HG03045 (cell line): ENCODE data around the gene KIF3C.
A peak's percentile ranks its signal among the peaks of the same experiment; 100 is the strongest.
"Not testable (repeated sequence)": the region's sequence is repeated elsewhere in the genome, so short reads cannot be mapped to it uniquely, and the experiment has no call there.

Experiments used
- ATAC-seq: cut with Tn5 transposase; IDR thresholded peaks from one replicate; pipeline ENCODE4 v1.9.1; 2021; ENCODE audit warnings: mild to moderate bottlenecking, moderate library complexity; ENCODE audit not compliant: unreplicated experiment

KIF3C gene

DNA sequence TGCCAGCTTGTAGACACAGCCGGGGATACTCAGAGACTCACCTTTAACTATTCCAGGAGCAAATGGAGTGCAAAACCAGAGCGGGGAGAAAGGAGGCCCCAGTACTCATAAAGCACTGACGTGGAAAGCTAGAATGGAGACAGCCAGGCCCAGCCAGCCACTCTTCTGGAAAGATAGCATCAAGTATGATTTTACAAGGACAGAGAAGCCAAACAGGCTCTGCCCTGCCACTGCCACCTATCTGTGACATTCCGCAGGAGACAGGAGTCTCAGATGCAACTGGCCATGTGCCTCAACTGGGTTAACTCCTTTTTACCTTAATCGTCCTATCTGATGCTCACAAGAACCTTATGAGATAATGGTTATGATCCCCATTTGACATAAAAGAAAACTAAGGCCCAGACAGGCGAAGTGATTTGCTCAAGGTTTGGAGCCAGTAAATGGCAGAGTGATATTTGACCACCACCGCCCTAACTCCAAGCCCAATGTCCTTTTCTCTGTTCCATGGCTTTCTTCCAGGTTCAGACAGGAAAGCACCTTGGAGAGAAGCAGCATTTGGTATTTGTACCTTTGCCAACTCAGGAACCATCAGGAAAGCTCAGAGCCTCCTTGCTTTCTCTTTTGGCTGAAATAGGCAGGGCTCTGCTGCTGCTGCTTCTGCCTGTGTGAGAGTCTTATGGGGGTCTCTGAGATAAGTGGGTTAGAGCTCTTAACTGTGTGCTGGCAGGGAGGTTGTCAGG lies 15.6 kb downstream of the KIF3C start:
- no peak for ATAC-seq

DNA sequence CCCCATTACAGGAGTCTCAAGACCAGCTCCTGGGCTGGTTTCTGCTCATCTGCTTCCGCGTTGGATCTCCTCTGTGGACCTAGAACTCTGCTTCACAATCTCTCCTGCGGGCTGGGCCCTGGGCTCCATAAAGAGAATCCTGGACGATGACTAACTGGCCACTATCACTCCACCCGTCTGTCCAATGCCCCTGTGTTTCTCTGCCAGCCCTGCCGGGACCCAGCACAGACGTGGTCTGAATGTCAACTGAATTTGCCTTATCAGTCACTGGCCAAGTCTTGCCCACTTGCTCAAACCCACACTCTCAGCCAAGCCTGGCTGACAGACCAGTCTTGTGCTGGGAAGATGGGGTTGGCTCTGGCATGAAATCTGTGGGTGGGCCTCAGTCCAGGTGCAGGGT lies 17.4 kb downstream of the KIF3C start:
- ATAC-seq: no peak

DNA sequence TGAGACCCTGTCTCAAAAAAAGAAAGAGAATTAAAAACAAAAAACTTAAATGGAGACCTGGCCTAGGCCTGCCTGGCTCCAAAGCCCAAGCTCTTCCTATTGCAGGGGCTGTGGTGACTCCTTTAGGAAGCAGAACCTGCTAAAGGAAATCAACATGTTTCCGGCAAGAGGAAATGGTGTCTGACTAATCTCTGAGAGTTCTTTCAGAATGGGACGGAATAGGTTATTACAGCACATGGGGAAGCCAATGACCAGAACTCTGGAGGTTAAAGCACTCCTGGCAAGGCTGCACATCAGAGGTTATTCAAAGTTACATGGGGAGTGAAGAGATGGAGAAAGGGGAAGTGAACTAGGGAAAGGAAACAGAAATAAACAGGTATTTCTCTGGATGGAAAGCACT lies 21.4 kb downstream of the KIF3C start:
- no peak for ATAC-seq

DNA sequence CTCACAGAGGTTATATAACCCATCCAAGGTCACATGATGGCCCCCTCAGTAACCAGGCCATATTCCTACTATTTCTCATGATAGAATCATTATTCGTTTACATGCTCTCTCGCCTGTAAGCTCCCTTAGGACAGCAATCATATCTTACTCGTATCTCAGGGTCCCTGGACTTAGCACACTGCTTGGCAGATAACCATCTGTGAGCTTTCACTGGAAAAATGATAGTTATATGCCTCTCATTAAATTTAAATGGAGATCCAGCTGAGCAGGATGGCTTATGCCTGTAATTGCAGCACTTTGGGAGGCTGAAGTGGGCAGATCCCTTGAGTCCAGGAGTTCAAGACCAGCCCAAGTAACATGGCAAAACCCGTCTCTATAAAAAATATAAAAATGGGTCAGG lies 21.9 kb downstream of the KIF3C start:
- no peak for ATAC-seq

DNA sequence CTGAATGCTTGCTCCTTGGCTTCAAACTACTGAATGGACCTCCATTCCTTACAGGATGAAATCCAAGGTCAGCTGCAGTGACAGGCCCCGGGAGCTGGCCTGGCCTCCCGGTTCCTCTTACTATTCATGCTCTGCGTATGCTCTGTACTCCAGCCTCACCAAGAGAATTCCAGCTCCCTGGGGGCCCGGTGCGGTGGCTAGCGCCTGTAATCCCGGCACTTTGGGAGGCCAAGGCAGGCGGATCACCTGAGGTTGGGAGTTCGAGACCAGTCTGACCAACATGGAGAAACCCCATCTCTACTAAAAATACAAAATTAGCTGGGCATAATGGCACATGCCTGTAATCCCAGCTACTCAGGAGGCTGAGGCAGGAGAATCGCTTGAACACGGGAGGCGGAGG lies 23.7 kb downstream of the KIF3C start:
- not testable (repeated sequence) for ATAC-seq

DNA sequence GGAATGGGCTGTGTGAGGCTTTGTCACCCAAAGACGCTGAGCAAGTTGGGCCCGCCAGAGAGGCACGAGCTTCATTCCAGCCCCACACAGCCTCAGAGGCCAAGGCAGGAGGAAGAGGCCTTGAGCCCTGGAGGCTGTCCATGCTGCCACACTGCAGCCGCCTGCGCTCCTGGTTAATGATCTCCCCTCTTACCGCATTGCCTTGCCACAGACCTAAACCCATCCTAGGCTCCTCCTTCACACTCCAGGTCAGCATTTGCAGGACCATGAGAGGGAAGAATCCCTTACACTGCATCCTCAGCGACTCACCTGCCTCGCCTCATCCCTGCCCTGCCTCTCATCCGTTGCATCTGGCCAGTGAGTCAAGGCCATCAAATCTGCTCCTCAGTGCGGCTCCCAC lies 24.6 kb downstream of the KIF3C start:
- ATAC-seq: no peak

DNA sequence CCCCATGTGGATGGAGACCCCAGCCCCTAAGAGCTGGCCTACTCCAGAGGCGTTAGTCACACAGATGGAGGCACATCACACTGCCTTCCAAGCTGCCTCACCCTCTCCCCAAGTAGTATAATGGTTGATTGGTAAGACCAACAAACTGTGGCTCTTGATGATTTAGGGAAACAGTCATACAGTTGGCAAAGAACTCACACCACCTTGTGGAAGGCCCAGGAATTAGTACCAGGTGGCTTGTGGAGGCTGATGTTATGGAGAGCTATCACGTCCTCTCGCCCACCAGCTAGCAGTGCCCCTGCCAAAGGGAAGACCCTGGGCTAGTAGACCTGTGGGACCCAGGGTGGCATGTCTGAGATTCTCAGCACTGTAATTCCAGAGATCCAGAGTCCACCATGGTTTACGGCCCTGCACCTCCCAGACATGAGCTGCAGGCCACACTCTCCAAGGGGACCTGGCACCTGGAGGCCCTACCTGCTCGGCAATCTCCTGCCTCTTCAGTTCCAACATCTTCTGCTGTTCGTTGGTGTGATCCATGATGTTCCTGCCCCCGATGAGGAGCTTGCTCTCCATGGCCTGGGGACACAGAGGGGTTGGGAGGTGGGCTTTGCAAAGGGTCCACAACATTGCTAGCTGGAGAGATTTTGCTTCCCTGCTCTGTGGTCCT lies 26.3 kb downstream of the KIF3C start:
- ATAC-seq: no peak

DNA sequence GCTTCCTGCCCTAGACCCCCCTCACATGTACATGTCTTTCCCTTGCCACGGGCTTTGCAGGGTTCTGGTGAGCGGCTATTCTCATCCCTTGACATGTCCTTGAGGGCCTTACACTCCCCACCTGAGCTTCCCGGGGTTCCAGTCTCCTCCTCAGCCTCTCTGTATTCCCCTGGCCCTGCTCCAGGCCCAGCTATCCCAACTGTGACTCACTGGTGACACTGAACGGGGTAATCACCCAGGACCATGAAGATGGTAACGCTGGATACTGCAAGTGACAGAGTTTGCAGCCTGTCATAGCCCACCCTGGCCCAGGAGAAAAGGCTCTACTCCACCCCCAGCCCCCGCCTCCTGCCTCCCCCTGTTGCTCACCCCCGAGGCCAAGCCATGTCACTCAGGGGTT lies 27.3 kb downstream of the KIF3C start:
- ATAC-seq: no peak

DNA sequence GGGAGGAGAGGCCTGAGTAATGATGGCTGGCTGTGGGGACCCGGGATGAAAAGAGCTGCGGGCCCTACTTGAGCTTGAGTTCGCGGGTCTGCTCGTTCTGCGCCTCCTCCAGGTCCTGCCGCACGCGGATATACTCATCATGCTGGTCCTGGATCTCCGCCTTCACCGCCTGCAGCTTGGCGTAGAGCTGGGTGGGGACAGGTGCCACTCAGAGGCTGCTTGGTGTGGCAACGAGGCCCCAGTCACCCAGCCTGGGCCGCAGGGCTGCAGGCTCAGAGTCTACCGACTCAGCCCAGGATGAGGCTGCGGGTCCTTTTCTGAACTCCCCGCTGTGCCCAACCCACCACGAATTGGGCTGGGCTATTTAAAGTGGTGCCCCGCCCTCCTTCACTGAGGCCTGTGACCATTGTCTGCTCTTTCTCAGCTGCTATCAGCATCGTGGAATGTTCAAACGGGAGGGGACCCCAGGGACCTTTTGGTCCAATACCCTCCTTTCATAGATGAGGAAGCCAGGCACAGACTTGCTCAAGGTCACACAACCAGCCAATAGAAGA lies 28.0 kb downstream of the KIF3C start:
- no peak for ATAC-seq

DNA sequence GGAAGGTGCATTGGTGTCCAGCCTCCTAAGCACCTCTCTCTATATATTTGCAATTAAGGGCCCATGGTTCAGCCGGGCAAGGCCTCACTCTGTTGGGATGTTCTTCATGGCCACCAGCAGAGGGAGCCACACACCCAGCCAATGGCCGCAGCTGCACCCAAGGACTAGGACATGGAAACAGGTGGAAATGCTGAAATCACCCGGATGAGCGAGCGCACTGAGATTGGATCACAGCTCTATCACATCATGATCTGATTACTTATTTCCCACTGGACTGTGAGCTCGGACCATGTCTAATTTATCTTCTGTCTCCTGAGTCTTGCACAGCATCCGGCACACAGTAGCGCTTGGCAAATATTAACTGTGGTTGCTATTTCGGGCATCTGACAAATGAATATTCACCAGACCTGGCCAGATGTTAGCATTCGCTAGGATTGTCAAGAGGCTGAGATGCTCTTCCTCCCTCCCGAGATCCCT lies 31.2 kb downstream of the KIF3C start:
- peak; percentile 59 for ATAC-seq

DNA sequence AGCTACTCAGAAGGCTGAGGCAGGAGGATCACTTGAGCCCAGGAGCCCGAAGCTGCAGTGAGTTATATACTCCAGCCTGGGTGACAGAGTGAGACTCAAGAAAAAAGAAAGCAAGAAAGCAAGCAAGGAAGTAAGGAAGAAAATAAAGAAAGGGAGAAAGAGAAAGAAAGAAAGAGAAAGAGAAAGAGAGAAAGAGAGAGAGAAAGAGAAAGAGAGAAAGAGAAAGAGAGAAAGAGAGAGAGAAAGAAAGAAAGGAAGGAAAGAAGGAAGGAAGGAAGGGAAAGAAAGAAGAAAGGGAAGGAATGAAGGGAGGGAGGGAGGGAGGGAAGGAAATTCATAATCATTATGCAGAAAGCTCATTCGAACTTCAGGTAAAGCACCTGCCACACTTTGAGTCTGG lies 33.9 kb downstream of the KIF3C start:
- ATAC-seq: no peak

DNA sequence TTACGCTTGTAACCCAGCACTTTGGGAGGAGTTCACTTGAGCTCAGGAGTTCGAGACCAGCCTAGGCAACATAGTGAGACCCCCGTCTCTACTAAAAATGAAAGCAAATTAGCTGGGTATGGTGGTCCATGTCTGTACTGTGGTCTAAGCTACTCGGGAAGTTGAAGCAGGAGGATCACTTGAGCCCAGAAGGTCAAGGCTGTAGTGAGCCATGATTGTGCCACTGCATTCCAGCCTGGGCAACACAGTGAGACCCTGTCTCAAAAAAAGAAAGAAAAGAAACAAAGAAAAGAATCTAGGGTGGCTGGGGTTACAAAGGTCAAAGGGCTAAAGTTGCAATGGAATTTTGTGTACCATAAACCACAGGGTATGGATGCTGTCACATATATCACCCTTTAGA lies 41.3 kb downstream of the KIF3C start:
- no peak for ATAC-seq

DNA sequence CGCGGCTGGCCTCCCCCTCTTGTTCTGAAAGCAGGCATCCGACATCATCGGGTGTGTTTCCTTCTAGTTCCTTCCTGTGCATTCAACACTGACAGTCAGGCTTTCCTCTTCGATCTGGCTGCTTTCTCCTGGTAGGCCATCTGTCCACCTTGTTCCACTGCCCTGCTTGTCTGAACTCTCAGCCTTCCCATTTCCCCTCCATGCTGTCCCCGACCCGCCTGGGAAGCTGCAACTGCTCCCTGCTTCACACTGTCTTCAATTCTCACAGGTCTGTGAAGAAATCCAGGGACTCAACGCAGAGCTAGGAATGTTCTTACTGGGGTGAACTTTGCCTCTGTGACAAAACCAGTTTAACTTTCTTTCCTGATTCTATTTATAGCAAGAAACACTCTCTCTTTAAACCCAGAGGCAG lies 43.0 kb downstream of the KIF3C start:
- no peak for ATAC-seq

DNA sequence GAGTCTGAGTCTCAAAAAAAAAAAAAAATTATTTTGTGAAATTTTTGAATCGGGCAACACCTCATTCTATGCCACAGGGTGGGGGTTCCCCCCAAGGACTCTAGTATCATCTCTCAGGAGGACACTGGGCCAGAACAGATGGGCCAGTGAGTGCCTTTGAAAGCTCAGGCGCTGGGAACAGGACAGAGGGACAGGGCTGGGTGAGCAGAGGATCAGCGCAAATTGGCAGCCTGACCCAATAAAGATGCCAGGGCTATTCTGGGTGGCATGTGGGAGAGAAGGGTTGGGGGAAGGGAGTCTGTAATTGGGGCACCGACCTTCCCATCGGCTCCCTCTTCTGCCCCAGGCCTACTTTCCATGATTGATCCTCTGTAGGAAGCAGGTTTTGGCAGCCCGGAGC lies 44.0 kb downstream of the KIF3C start:
- ATAC-seq: no peak

DNA sequence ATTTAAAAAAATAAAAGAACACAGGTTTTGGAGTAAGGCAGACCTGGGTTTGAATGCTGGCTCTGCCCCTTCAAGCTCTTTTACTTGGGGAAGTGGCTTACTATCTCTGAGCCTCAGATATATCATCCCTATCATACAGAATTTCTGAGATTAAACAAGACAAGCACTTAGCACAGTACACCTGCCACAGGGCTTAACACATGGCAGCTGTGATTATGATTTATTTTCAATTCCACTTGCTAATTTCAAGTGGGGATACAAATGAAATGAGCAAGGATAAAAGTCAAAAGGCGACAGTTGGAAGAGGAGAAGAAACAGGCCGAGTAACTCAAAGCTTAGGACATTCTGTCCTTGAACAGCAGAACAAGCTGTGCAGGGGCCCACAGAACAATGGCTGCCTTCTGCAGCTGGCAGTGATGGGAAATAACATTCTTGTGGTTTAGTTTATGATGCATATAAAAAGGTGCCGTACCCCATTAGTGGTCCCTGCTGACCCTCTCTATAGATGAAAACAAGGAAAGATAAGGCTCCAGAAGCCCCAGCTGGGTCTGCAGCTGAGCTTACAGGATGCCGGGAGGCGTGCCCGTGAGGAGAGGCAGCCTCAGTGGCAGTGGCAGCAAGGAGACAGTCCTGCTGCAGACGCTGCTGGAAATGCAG lies 45.3 kb downstream of the KIF3C start:
- ATAC-seq: no peak

DNA sequence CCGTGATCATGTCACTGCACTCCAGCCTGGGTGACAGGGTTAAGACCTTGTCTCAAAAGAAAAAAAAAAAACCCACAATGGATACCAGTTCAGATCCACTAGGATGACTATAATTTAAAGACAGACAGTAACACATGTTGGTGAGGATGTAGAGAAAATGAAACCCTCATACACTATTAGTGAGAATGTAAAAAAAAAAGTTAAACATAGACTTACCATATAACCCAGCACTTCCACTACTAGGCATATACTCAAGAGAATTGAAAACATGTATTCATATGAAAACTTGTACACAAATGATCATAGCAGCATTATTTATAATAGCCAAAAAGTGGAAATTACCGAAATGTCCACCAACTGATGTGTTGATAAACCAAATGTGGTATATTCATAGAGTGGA lies 48.7 kb downstream of the KIF3C start:
- no peak for ATAC-seq

DNA sequence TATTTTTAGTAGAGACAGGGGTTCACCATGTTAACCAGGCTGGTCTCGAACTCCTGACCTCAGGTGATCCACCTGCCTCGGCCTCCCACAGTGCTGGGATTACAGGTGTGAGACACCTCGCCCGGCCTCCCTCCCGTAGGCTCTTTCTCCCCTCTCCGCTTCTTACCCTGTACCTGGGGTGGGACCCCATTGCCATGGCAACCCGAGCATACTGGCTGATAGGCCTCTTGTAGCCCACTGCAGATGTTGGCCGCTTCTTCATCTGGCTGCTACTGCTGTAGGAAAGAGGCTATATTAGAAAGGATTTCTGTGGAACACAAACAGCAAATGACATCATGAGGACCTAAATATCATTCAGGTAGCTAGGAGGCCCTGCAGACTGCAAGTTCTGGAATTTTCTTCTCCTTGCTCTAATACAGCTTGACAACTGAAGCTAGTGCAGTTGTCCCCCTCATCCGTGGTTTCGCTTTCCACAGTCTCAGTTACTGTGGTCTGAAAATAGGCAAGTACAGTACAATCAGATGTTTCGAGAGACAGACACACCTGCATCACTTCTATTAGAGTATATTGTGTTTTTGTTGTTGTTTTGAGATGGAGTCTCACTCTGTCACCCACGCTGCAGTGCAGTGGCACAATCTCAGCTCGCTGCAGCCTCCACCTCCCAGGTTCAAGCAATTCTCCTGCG lies 52.4 kb downstream of the KIF3C start:
- no peak for ATAC-seq

DNA sequence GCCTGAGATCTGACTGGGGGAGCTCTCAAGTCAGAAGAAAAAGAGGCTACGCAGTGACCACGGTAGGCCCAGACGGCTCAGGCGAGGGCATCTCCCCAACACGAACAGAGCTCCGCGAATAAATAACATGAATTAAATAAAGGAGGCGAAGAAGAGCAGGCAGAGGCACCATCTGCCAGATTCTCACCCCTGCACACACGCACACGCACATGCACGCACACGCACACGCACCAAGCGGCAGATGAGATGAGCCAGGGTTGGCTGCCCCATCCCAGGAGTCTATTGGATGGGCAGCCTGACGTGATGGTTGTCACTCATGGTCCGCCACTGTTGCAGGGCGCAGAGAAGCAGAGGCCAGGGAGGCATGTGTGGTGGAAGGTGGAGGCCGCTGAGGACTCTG lies 53.6 kb downstream of the KIF3C start:
- ATAC-seq: no peak

DNA sequence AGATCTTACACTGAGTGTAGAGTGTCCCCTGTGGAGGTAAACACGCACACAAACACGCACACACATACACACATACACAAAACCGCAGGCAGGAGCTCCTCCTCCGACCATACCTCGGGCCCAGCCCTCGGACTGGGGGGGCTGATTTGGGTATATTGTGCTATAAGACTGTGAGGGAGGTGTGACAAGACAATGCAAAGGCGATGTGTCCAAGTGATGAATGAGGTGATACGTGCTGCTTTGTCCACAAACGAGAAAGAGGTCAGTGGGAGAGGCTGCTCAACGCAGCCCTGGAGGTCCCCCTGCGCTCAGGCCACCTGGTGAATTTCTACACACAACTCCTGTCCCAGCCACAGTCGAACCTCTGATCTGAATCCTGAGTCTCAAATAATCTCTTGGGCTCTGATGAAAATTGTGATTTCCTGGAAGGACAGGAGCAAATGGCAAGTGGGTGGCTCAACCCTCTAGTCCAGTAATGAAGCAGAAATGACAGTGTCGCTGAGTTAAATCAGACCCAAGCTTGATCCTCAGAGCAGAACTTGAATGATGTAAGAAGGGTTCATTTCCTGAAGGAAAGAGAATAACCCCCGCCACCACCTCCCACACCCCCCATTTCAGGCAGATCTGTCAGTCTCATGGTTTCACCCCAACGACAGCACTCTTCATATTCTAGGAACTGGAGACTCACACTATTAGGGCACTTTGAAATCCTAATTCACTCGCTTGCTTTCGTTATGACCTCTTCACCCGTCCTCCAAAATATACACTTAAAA lies 55.1 kb downstream of the KIF3C start:
- ATAC-seq: no peak

DNA sequence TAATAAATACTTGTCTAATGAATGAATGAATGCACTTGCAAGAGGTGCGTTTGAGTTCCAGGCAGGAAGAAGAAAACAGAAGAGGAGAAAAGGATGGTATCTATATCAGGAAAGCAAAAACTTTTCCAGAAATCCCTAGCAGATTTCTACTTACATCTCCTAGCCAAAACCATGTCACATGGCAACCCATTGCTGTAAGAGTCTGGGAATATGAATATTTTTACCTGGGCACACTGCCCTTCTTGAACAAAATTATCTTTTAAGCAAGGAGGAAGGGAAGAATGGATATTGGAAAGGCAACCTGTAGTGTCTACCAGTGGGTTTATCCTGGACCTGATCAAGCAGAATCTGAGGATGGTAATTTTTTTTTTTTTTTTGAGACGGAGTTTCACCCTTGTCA lies 59.8 kb downstream of the KIF3C start:
- no peak for ATAC-seq
